Midbrain (tissue), 1 donor: ENCODE measurements around the gene TWSG1.
"Not testable (repeated sequence)": the region's sequence is repeated elsewhere in the genome, so short reads cannot be mapped to it uniquely, and the experiment has no call there.

Experiments
- DNase-seq: peaks from one replicate; lab custom pipeline; 2025; lab: John Stamatoyannopoulos, UW

Gene TWSG1

DNA sequence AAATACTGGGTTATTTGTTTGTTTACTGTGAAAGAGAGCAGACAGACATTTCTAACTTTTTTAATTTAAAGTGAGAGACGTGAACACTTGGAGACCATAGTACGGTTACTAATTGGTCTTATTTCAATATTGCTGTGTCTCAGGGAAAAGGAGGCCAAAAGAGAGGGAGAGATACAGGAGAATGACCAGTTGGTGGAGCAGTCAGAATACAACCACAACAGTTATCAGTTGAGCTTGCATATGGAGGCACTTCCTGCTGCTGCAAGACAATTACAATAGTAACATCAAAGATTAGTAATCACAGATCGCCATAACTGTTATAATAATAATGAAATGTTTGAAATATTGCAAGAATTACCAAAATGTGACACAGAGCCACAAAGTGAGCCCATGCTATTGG is 58.2 kb downstream of the TWSG1 start:
- no peak for DNase-seq

GRCh38 chr18:9394046-9394445 is 59.5 kb downstream of the TWSG1 start:
- no peak for DNase-seq

DNA sequence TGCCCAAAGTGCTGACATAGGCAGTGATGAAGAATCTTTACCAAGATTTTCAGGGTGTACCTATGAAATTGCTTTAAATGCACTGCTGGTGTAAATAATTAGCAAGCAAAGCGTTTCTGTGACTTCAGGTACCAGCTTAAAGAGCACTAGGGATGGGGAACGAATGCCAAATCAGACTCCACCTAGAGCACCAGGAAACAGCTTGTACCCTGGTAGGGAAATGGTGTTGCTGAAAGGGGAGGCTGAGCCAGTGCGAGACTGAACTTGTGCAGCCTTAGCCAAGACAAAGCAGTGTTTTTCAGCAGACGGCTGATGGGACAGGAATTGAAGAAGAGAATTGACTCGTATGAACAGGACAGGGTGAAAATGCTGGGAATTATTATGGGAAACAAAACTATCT is 65.6 kb downstream of the TWSG1 start:
- DNase-seq = peak; percentile 10

DNA sequence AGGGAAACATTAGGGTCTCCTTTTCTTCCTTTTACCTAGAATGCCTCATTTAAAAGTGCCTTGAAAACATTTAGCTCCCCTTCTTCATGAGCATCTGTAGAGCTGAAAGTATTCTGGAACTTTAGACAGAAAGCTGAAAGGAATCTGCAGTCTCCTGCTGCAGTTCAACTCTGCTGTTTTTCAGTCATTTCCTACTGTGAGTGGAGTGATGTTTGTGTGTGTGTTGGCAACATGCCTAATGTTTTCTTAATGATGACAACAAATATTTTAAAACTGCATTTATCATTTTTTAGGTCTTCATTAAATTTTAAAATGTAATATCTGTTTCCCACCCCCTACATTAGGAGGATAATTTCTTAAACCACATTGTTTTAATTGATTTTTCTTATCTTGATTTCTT is 66.6 kb downstream of the TWSG1 start:
- DNase-seq = no peak

DNA sequence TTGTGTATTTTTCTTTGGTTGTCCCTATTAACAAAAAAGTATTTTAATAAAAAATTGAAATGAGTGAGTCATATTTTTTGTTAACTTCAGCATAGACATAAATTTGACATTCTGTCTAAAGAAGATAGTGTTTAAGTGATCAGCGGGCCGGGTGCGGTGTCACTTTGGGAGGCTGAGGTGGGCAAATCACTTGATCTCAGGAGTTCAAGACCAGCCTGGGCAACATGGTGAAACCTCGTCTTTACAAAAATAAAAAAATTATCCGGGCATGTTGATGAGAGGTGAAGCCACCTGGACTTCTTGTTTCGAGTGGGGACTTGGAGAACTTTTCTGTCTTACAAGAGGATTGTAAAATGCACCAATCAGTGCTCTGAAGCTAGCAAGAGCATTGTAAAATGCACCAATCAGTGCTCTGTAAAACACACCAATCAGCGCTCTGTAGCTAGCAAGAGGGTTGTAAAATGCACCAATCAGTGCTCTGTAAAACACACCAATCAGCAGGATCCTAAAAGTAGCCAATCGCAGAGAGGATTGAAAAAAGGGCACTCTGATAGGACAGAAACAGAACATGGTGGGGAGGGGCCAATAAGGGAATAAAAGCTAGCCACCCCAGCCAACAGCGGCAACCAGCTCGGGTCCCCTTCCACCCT is 67.9 kb downstream of the TWSG1 start:
- not testable (repeated sequence) for DNase-seq

DNA sequence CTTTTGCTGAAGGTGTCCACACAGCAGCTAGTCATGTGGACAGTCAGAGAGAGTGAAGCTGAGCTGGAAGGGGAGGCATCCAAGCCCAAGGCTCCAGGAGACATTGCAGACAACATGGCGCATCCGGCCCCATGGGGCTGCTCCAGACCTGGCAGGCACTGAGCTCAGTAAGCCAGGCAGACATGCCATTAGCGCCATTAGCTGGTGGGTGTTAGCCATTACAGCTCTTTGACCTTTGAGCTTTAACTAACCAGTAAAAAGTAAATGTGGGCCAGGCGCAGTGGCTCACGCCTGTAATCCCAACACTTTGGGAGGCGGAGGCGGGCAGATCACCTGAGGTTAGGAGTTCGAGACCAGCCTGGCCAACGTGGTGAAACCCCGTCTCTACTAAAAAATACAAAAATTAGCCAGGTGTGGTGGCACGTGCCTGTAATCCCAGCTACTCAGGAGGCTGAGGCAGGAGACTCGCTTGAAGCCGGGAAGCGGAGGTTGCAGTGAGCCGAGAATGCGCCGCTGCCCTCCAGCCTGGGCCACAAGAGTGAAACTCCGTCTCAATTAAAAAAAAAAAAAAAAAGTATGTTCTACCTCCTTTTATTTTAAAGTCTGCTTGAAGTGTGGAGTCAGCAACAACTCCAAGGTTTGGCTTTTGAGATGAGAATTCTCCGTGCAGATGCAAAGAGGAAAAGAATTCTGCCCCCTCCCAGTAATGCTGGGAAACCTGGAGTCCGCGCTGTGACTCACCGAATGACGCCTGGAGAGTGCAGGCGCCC is 69.4 kb downstream of the TWSG1 start:
- no peak for DNase-seq

GRCh38 chr18:9404565-9405060 is 70.0 kb downstream of the TWSG1 start:
- no peak for DNase-seq

DNA sequence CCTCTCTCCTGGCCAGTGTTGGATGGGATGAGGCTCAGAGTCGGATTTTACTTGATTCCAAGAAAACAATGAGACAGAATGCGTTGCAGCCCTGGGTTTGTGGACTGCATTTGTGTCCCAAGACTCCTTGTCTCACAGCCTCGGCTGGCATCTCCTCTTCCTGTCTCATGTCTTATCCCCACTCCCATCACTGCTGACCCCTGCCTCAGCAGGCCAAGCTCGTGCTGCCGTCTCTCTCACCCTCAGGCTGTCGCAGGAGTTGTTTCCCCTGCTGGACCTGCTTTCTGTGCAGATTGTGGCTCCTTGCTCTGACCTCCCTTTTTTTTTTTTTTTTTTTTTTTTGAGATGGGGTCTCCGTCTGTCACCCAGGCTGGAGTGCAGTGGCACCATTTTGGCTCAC is 70.6 kb downstream of the TWSG1 start:
- DNase-seq = no peak

DNA sequence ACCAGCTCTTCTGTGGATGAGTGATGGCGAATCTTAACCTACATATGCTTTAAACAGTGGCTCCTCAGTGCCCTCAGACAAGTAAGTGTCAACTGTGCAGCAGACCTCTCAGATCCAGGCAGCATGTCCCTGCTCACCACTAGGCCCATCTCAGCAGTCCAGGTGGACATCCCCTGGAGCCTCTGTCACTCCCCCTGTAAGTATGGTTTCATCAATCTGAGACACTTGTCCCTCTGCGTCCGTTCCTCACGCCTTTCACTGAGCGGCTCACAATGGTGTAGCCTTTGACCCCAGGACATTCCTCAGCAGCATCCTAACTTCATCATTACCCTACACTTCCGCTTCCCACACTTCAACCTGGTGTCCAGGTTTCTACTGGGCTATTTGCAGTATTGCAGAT is 71.4 kb downstream of the TWSG1 start:
- no peak for DNase-seq

DNA sequence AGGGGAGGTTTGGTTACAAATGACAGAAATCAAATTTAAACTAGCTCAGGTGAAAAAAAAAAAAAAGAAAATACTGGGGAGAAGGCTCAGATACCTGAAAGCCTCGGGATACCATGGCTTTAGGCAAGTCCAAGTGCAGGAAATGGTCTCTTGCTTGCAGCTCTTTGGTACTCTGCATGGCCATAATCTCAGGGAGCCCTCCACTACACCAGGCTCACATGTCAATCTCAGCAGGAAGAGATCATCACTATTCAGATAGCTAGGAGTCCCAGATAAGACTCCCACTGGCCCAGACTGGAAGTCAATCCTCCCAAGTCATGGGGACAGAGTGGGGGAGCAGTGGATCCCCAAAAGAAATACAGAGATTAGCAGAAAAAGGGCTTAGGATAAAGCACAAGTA is 75.9 kb downstream of the TWSG1 start:
- DNase-seq = no peak

- no peak for DNase-seq
Measured at GRCh38 chr18:9413576-9413975, 79.0 kb downstream of the TWSG1 start.

DNA sequence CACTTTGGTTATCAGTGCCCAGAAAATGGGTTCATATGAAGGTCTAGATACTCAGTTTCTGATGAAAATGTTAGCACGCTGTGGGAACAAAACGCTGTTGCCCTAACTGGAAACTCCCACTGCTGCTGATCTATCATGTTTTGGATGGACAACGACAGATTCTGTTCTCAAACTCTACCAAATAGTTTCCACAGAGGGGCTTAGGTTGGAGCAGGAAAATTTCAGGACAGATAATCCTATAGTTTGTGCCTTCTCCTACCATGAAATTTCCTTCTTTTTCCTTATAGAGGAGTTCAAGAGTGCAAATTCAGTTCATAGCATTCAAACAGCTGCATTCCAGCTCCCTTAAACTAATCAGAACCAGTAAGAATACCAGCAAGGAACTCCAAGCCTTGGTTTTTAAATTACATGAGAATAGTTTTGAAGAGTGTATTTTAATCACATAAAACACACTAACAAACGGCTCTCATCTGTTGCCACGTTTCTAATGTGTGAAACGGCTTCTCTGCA is 82.0 kb downstream of the TWSG1 start:
- DNase-seq = no peak

GRCh38 chr18:9417073-9417851 is 82.7 kb downstream of the TWSG1 start:
- DNase-seq = peak; percentile 9

GRCh38 chr18:9418047-9418690 is 83.6 kb downstream of the TWSG1 start:
- DNase-seq = no peak

DNA sequence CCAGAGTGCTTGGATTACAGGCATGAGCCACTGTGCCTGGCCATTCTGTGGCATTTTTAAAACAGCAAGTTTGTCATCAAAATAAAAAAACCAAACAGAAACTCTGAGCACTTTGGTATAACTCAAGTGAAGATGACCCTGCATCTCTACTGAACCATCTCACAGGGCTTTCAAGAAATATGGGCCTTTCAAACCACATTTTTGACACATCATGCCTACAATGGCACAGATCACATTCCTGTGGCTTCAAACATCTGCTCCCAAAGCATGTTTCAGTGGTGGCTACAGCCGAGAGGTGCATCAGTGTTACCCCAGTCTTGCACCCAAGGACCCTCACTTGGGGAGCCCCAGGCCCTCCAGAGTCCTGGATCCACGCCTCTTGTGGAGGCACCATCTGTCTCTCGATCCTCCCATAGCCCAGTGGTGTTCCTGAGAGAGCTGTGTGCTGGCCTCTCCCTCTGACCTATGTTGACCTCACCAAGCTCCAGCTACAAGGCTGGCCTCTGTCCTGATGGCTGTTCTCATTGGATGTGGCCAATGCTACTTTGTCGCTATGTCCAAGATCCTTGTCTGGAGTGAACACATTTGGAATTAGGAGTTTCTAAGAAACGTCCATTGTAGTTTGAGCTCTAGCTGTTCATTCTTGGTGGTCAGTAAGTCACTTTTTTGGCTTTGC is 85.5 kb downstream of the TWSG1 start:
- DNase-seq = no peak

DNA sequence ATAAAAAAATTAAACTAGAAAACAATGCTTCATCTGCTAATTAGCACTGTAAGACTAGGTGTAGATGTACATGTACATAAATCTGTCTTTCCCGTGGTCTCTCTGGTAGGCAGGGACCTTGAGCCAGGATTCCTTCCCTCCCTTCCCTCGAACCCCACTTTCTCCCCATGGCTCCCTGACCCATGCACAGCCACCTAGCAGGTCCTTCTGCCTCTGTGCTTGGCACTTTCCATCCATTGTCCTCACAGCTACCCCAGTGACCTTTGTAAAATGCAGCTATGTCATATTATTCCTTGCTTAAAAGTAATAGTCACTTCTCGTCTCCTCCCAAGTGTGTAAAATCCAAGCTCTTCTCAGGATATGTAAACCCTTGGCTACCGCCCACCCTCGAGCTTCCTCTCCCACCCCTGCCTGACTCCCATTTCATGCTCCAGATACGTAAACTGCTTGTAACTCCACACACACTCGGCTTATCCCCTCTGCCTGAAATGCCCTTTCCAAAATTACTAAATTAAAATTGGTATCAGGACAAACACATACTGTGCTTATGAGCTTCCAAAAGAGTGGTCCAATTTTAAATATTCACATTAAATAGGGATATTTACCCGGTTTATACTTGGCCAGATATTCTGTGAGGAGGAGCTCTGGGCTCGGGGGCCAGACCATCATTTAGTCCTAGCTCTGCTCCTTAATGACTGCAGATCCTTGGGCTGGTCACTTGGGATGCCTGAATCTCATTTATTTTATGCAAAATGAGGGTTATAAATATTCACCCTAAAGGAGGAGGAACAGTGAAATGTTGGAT is 86.7 kb downstream of the TWSG1 start:
- DNase-seq = no peak

DNA sequence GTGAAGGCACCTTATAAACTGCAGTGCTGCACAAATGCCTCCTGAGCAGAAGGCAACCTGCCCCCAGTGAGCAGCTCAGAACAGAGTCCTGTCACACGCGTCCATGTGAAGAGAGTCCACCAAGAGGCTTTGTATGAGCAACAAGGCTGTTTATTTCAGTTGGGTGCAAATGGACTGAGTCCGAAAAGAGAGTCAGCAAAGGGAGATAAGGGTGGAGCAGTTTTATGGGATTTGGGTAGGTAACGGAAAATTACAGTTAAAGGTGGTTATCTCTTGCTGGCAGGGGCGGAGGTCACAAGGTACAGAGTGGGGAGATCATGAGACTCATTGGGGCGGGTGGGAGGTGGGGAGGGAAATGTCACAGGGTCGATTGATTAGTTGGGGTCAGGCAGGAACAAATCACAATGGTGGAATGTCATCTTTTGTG is 87.3 kb downstream of the TWSG1 start:
- DNase-seq = no peak

DNA sequence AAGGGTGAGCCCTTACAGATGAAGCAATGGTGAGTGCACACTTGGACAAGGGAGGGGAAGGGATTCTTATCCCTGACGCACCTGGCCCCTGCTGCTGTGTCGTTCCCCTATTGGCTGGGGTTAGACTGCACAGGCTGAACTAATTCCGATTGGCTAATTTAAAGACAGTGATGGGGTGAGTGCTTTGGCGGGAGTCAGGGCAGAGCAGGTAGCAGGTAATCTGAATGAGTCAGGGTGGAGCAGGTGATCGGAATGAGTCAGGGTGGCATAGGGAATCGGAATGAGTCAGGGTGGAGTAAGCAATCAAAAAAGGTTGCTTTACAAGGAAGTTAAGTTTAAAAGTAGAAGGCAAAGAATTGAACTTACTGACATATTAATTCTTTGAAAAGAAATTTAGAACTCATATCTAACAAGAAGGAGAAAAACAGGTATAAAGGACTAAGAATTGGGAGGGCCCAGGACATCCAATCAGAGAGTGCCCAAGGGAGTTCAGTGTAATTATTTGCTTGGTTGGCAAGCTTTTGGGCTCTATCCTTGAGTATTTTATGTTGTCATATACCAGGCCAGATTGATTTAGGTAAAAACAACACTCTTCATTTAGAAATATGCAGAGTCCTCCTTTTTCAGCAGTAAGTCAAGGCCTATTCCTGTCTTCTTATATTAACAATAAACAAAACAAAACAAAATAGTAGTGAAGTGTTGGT is 88.4 kb downstream of the TWSG1 start:
- DNase-seq = no peak

- DNase-seq = not testable (repeated sequence)
Measured at GRCh38 chr18:9423648-9424047, 89.1 kb downstream of the TWSG1 start.

- DNase-seq = not testable (repeated sequence)
Measured at GRCh38 chr18:9424235-9424634, 89.7 kb downstream of the TWSG1 start.
